Right lobe of liver (tissue), 6 donors: Measurements from ENCODE around the gene CAPZA2. TPM values are rescaled to one million over a fixed set of nuclear protein-coding genes. Genes with fewer than 3 reads are reported as not detected.

Experiments
- ATAC-seq, 4 donors: fragments of 200-7000 bp; cut with Tn5 transposase; one replicate each; pipeline ENCODE4 v1.9.1; 2020; ENCODE audit warnings: mild to moderate bottlenecking in 4 of 4, moderate library complexity in 4 of 4
- DNase-seq, 3 donors: peaks; one replicate each; pipeline ENCODE4 v3.0.0-alpha.2; 2020
- H3K27ac ChIP-seq, 3 donors: fragments of 200-600 bp; one replicate each; pipeline ENCODE4 v1.8.0; 2022
- H3K27me3 ChIP-seq, 2 donors: fragments of 200-600 bp; one replicate each; pipeline ENCODE4 v1.8.0; 2022
- H3K36me3 ChIP-seq, 4 donors: fragments of 200-600 bp; sonication (generic) in 1 of 4; one replicate each; pipeline versions ENCODE4 v1.5.1 to v1.8.0; 2017 to 2022; ENCODE audit warnings: control low read depth in 1 of 4
- H3K4me1 ChIP-seq, 4 donors: fragments of 200-600 bp; sonication (generic) in 1 of 4; one replicate each; pipeline versions ENCODE4 v1.5.1 to v1.8.0; 2017 to 2022; ENCODE audit warnings: control low read depth in 1 of 4
- H3K4me3 ChIP-seq, 3 donors: fragments of 200-600 bp; one replicate each; pipeline ENCODE4 v1.8.0; 2022
- H3K9me3 ChIP-seq, 4 donors: fragments of 200-600 bp; sonication (generic) in 1 of 4; one replicate each; pipeline versions ENCODE4 v1.5.1 to v1.8.0; 2017 to 2022; ENCODE audit warnings: control low read depth in 1 of 4
- CTCF ChIP-seq, 4 donors: fragments of 200-600 bp in 3 of 4; fragments of 450-650 bp in 1 of 4; IDR thresholded peaks; one replicate each; pipeline versions ENCODE4 v1.5.1 to v1.8.0; 2016 to 2022; ENCODE audit warnings: antibody characterized with exemption in 4 of 4, mild to moderate bottlenecking in 2 of 4
- POLR2A ChIP-seq: fragments of 450-650 bp; IDR thresholded peaks from one replicate; pipeline ENCODE4 v1.6.1; 2017; ENCODE audit warnings: antibody characterized with exemption, mild to moderate bottlenecking
- WGBS: methylation state at CpG from one replicate; pipeline ENCODE4 v1.1.6; 2018; ENCODE audit warnings: low coverage, low lambda C conversion rate; ENCODE audit not compliant: insufficient coverage; ENCODE audit errors: missing lambda C conversion rate; 5-methylcytosine and 5-hydroxymethylcytosine counted together
- intact Hi-C, 2 donors: fragments of 100-400 bp; cut with DNase I; formaldehyde crosslinking; loops; one replicate each; pipeline versions ENCODE4 v1.11.2 to v1.14.1; 2022
- total RNA-seq, 6 experiments: library from RNA; depleted of rRNA in 2 of 6; stranded (reverse); fragments of >200 nt in 2 of 6; fragmentation: NEBNext Ultra II Directional in 3 of 6; extraction: Animal tissue kit (Norgen Biotek cat#: 25700) in 3 of 6; gene quantifications; one replicate each; pipeline versions ENCODE4 v1.1.0 to v1.2.4, GENCODE V29; 2016 to 2023
- donor health status: DM: no; HTN: yes; CAD: no.
- donor health status: DM: no; HTN: no; CAD: no.
- donor health status: DM: no; HTN: no; CAD: no.
- donor health status: DM: no; HTN: yes; CAD: no.
- donor health status: DM: no; HTN: yes; CAD: no.

CAPZA2 gene
- total RNA-seq, 6 experiments from 2014 or later, result 48.8 to 114 (median 89.8) TPM

GRCh38 chr7:116824449-116824848 lies 37.9 kb upstream of the CAPZA2 start:
- H3K4me3 ChIP-seq, result no peak overlapping the region
- no peak for TF ChIP-seq POLR2A
- no peak for TF ChIP-seq CTCF (IDR thresholded peaks at IDR 0.05)
- no peaks in the 10 kb centered on the region for H3K9me3 ChIP-seq
- intact Hi-C loops, result no loop called here
- H3K4me1 ChIP-seq, result no peaks in the 10 kb centered on the region
- DNase-seq (no peak), ATAC-seq (no peak)
- H3K36me3 ChIP-seq, result no peaks in the 10 kb centered on the region
- H3K27ac ChIP-seq, result no peak overlapping the region
- H3K27me3 ChIP-seq, result no peaks in the 10 kb centered on the region

- Histone ChIP-seq H3K4me1 (no peaks in the 10 kb centered on the region), H3K27me3 (no peaks in the 10 kb centered on the region), H3K27ac (no peak overlapping the region), H3K4me3 (no peak overlapping the region), H3K36me3 (no peaks in the 10 kb centered on the region), H3K9me3 (no peaks in the 10 kb centered on the region)
- no peak for TF ChIP-seq POLR2A
- no peak for TF ChIP-seq CTCF (IDR thresholded peaks at IDR 0.05)
- 94% methylated on average over 4 of the region's 4 CpGs for WGBS
- no peak for DNase-seq
- ATAC-seq, result no peak
- intact Hi-C loops, result no loop called here
Observed at GRCh38 chr7:116828281-116828680, 34.1 kb upstream of the CAPZA2 start.

- Histone ChIP-seq H3K27me3 (no peaks in the 10 kb centered on the region), H3K9me3 (no peaks in the 10 kb centered on the region), H3K27ac (no peak overlapping the region), H3K36me3 (no peaks in the 10 kb centered on the region), H3K4me1 (no peaks in the 10 kb centered on the region), H3K4me3 (no peak overlapping the region)
- intact Hi-C loops, result no loop called here
- 62% methylated on average over 3 of the region's 3 CpGs for WGBS
- DNase-seq (no peak), ATAC-seq (no peak)
- no peak for TF ChIP-seq POLR2A
- no peak for TF ChIP-seq CTCF (IDR thresholded peaks at IDR 0.05)
Observed at GRCh38 chr7:116829041-116829440, 33.3 kb upstream of the CAPZA2 start.

GRCh38 chr7:116829493-116829892 lies 32.9 kb upstream of the CAPZA2 start:
- Histone ChIP-seq H3K4me3 (no peak overlapping the region), H3K27me3 (no peaks in the 10 kb centered on the region), H3K27ac (no peak overlapping the region)

More at GRCh38 chr7:116829493-116829892, 32.9 kb upstream of the CAPZA2 start:
- DNase-seq (no peak), ATAC-seq (no peak)
- intact Hi-C loops, result no loop called here
- H3K4me1 ChIP-seq, result no peaks in the 10 kb centered on the region
- TF ChIP-seq POLR2A, result no peak
- no peak for TF ChIP-seq CTCF (IDR thresholded peaks at IDR 0.05)
- H3K36me3 ChIP-seq, result no peaks in the 10 kb centered on the region
- H3K9me3 ChIP-seq, result no peaks in the 10 kb centered on the region
